Fibroblast of pulmonary artery (primary cell): ENCODE results near the gene SMARCC2.

Source experiments
- DNase-seq: peaks from one replicate; pipeline ENCODE4 v3.0.0-alpha.2; 2010; ENCODE audit warnings: low read depth
- H3K4me3 ChIP-seq: replicated peaks from 2 replicates; pipeline ENCODE4 v1.5.1; 2011; ENCODE audit warnings: low read depth, mild to moderate bottlenecking, control low read depth, low read length, moderate library complexity
- TF ChIP-seq, protein P1 (sequence below): IDR thresholded peaks from 2 replicates; pipeline ENCODE4 v1.5.1; 2011; ENCODE audit warnings: mild to moderate bottlenecking, control low read depth, low read length, inconsistent platforms; ENCODE audit errors: missing control alignments

SMARCC2 gene

GRCh38 chr12:56189918-56190694 is 823 bp upstream of the SMARCC2 start:
- TF ChIP-seq, protein P1, sequence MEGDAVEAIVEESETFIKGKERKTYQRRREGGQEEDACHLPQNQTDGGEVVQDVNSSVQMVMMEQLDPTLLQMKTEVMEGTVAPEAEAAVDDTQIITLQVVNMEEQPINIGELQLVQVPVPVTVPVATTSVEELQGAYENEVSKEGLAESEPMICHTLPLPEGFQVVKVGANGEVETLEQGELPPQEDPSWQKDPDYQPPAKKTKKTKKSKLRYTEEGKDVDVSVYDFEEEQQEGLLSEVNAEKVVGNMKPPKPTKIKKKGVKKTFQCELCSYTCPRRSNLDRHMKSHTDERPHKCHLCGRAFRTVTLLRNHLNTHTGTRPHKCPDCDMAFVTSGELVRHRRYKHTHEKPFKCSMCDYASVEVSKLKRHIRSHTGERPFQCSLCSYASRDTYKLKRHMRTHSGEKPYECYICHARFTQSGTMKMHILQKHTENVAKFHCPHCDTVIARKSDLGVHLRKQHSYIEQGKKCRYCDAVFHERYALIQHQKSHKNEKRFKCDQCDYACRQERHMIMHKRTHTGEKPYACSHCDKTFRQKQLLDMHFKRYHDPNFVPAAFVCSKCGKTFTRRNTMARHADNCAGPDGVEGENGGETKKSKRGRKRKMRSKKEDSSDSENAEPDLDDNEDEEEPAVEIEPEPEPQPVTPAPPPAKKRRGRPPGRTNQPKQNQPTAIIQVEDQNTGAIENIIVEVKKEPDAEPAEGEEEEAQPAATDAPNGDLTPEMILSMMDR, result no peak
- peak; percentile 84 for DNase-seq
- H3K4me3 ChIP-seq, result peak overlapping the region; percentile 76

- peak overlapping the region; percentile 69 for H3K4me3 ChIP-seq
- TF ChIP-seq, protein P1, result no peak
- DNase-seq, result no peak
Observed at GRCh38 chr12:56188778-56189098, 545 bp downstream of the SMARCC2 start.

DNA sequence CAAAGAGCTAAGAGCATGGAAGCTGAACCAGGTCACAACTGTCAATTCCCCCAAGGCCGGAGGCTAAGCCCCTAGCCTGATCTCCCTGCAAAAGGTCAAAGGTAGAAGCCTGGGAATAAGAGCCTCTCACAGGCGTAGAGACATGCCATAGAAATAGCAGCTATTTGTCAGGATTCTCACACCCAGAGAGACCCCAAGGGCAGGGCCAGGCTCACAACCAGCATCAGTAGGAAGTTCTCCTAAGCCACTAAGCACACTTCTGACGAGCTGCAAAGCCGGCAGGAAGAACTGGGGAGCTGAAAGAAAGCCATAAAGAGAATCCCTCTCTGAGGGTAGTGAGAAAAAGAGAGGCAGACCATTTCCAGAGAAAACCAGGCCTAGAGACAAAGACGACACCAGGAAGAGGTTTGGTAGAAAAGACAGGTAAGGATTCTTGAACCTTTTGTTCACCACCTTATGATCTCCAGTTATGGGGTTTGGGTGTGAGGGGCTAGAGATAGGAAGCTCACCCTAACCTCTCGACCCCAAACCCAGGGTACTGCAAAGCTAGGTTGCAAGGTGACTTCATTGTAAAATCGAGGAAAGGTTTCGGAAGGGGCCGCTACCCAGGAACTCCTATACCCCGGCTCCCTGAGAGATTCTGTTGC is 1.0 kb downstream of the SMARCC2 start:
- H3K4me3 ChIP-seq, result peak overlapping the region; percentile 69
- TF ChIP-seq, protein P1, result no peak
- no peak for DNase-seq

GRCh38 chr12:56186957-56187356 is 2.3 kb downstream of the SMARCC2 start:
- no peak overlapping the region for H3K4me3 ChIP-seq
- TF ChIP-seq, protein P1, result no peak
- DNase-seq, result no peak

GRCh38 chr12:56178347-56178746 is 10.9 kb downstream of the SMARCC2 start:
- DNase-seq, result no peak
- H3K4me3 ChIP-seq, result no peak overlapping the region
- TF ChIP-seq, protein P1, result no peak

GRCh38 chr12:56172839-56173238 is 16.4 kb downstream of the SMARCC2 start:
- TF ChIP-seq, protein P1, result no peak
- no peak overlapping the region for H3K4me3 ChIP-seq
- no peak for DNase-seq
